ENCODE measurements around the gene SPTB. TPM values are rescaled to one million over a fixed set of nuclear protein-coding genes. Genes with fewer than 3 reads are reported as not detected.

Gene SPTB
- total and polyA plus RNA-seq, 10 of the 15 experiments (the other 5 are each of a cell fraction or from before 2014, with no cell fraction given) = under 0.01 to 0.04 (median 0.02) TPM; not detected in 4

GRCh38 chr14:64889352-64889751, 9.6 kb upstream of the SPTB start (continued):
- TF ChIP-seq, protein P1, sequence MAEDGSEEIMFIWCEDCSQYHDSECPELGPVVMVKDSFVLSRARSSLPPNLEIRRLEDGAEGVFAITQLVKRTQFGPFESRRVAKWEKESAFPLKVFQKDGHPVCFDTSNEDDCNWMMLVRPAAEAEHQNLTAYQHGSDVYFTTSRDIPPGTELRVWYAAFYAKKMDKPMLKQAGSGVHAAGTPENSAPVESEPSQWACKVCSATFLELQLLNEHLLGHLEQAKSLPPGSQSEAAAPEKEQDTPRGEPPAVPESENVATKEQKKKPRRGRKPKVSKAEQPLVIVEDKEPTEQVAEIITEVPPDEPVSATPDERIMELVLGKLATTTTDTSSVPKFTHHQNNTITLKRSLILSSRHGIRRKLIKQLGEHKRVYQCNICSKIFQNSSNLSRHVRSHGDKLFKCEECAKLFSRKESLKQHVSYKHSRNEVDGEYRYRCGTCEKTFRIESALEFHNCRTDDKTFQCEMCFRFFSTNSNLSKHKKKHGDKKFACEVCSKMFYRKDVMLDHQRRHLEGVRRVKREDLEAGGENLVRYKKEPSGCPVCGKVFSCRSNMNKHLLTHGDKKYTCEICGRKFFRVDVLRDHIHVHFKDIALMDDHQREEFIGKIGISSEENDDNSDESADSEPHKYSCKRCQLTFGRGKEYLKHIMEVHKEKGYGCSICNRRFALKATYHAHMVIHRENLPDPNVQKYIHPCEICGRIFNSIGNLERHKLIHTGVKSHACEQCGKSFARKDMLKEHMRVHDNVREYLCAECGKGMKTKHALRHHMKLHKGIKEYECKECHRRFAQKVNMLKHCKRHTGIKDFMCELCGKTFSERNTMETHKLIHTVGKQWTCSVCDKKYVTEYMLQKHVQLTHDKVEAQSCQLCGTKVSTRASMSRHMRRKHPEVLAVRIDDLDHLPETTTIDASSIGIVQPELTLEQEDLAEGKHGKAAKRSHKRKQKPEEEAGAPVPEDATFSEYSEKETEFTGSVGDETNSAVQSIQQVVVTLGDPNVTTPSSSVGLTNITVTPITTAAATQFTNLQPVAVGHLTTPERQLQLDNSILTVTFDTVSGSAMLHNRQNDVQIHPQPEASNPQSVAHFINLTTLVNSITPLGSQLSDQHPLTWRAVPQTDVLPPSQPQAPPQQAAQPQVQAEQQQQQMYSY (CRISPR knock-in tag; IDR thresholded peaks at IDR 0.05) = no peak

- WGBS (ENCODE audit: insufficient coverage, insufficient replicate concordance, low lambda C conversion rate, missing lambda C conversion rate) = 81% methylated on average over 2 of the region's 2 CpGs
- H4K20me1 ChIP-seq (ENCODE audit: control insufficient read depth, insufficient read depth) = no peaks in the 10 kb centered on the region
- DNase-seq (ENCODE audit: low read depth, low spot score) = no peak
- POLR2A ChIA-PET = no interaction called here
- no peaks in the 10 kb centered on the region for H3K36me3 ChIP-seq (ENCODE audit: control insufficient read depth in 2 of 2, insufficient read depth in 2 of 2, low read length in 1 of 2)
- no TSS peak for BruUV-seq (replicated peaks)
- no peak overlapping the region for H2AFZ ChIP-seq (ENCODE audit: control insufficient read depth, low read depth, low read length)
- FAIRE-seq = no peak
- H3K4me3 ChIP-seq = no peak overlapping the region
- no peak overlapping the region for H3K27ac ChIP-seq (ENCODE audit: control insufficient read depth, insufficient read depth)
- in situ Hi-C loops (cut with MboI) = loop anchor here (5.0 to 25.0 kb wide), 2 partner anchors 63 to 523 kb away; no protein-coding TSS in a partner anchor
- CTCF ChIA-PET = interaction anchor here (1.2 to 1.3 kb wide), 2 partner anchors 107 to 278 kb away, joined by 3 to 4 read pairs; no protein-coding TSS in a partner anchor
- no peaks in the 10 kb centered on the region for H3K9me3 ChIP-seq (replicated peaks; ENCODE audit: control insufficient read depth, insufficient read depth, low read length)
- H3K27me3 ChIP-seq (replicated peaks in 1 of 2; ENCODE audit: control insufficient read depth in 2 of 2, insufficient read depth in 2 of 2, low read length in 1 of 2) = peaks cover 0 to 10% of the 10 kb centered on the region in 2 experiments; a peak in 2 of 4 replicates
- intact Hi-C loops (cut with micrococcal nuclease; ENCODE audit: unreplicated experiment) = no loop called here
- no peaks in the 10 kb centered on the region for H3K4me1 ChIP-seq (ENCODE audit: control insufficient read depth, insufficient read depth, low read length)
- no peak overlapping the region for H3K9ac ChIP-seq (ENCODE audit: control insufficient read depth, insufficient read depth, low read length)
- no peaks in the 10 kb centered on the region for H3K79me2 ChIP-seq (ENCODE audit: control insufficient read depth, insufficient read depth, low read length)
- no peak overlapping the region for H3K4me2 ChIP-seq (ENCODE audit: control insufficient read depth, insufficient read depth)
- RAD21 ChIA-PET (ENCODE audit: unreplicated experiment) = no interaction called here
- SMC1A ChIA-PET (ENCODE audit: uncharacterized antibody, unreplicated experiment) = interaction anchor here (0.8 to 1.0 kb wide), 3 partner anchors 11 to 62 kb away, joined by 3 read pairs; no protein-coding TSS in a partner anchor
- no peak for ATAC-seq
- TF ChIP-seq FOS (IDR thresholded peaks at IDR 0.05; ENCODE audit: borderline replicate concordance, extremely low read depth, insufficient read length) = no peak
- TF ChIP-seq NR2F1 (conservative IDR thresholded peaks at IDR 0.05) = no peak
- no peak for TF ChIP-seq NFXL1 (IDR thresholded peaks at IDR 0.05; ENCODE audit: borderline replicate concordance)
- TF ChIP-seq, protein P2, sequence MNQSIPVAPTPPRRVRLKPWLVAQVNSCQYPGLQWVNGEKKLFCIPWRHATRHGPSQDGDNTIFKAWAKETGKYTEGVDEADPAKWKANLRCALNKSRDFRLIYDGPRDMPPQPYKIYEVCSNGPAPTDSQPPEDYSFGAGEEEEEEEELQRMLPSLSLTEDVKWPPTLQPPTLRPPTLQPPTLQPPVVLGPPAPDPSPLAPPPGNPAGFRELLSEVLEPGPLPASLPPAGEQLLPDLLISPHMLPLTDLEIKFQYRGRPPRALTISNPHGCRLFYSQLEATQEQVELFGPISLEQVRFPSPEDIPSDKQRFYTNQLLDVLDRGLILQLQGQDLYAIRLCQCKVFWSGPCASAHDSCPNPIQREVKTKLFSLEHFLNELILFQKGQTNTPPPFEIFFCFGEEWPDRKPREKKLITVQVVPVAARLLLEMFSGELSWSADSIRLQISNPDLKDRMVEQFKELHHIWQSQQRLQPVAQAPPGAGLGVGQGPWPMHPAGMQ (IDR thresholded peaks at IDR 0.05; ENCODE audit: borderline replicate concordance) = no peak
- TF ChIP-seq NFYA (IDR thresholded peaks at IDR 0.05; ENCODE audit: borderline replicate concordance, low read depth, low read length) = no peak
- TF ChIP-seq RELB (IDR thresholded peaks at IDR 0.05; ENCODE audit: low read depth) = no peak
- TF ChIP-seq MYC (IDR thresholded peaks at IDR 0.05; ENCODE audit: insufficient read depth, insufficient read length, insufficient replicate concordance, low read length, severe bottlenecking) = no peak
- no peak for TF ChIP-seq SUZ12 (IDR thresholded peaks at IDR 0.05; ENCODE audit: unreplicated experiment)
- TF ChIP-seq, protein P3, sequence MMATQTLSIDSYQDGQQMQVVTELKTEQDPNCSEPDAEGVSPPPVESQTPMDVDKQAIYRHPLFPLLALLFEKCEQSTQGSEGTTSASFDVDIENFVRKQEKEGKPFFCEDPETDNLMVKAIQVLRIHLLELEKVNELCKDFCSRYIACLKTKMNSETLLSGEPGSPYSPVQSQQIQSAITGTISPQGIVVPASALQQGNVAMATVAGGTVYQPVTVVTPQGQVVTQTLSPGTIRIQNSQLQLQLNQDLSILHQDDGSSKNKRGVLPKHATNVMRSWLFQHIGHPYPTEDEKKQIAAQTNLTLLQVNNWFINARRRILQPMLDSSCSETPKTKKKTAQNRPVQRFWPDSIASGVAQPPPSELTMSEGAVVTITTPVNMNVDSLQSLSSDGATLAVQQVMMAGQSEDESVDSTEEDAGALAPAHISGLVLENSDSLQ (IDR thresholded peaks at IDR 0.05) = no peak
- TF ChIP-seq RB1 (IDR thresholded peaks at IDR 0.05; ENCODE audit: borderline replicate concordance) = no peak
- TF ChIP-seq EZH2 (IDR thresholded peaks at IDR 0.05; ENCODE audit: borderline replicate concordance, control insufficient read depth, low read depth, low read length) = no peak
Observed at GRCh38 chr14:64885559-64885958, 5.9 kb upstream of the SPTB start.
